PC-3 (cell line): ENCODE data around the gene TBC1D16. TPM values are rescaled to one million over a fixed set of nuclear protein-coding genes. Genes with fewer than 3 reads are reported as not detected.

ENCODE experiments used
- ATAC-seq: fragments of 200-7000 bp; cut with Tn5 transposase; 2 replicates; pipeline ENCODE4 v1.9.1; 2020; ENCODE audit warnings: mild to moderate bottlenecking, moderate library complexity
- BruUV-seq: library from RNA; stranded (reverse); fragments of 400-500 nt; replicated peaks from 2 replicates; lab custom pipeline; 2021; lab: Mats Ljungman, UMichigan
- CTCF ChIA-PET: fragments of 300-600 bp; sonication (Branson Sonifier 250); formaldehyde crosslinking; loops from one replicate; lab custom pipeline; 2022; ENCODE audit warnings: antibody characterized with exemption; lab: Charles Lee
- POLR2A ChIA-PET: fragments of 300-600 bp; sonication (Branson Sonifier 250); formaldehyde crosslinking; loops from one replicate; lab custom pipeline; 2022; ENCODE audit warnings: antibody characterized with exemption; ENCODE audit not compliant: unreplicated experiment; lab: Charles Lee
- DNase-seq: peaks from one replicate; pipeline ENCODE4 v3.0.0-alpha.2; 2015
- H2AFZ ChIP-seq: fragments of 300-600 bp; sonication (generic); 2 replicates; pipeline ENCODE4 v1.6.0; 2016; ENCODE audit warnings: antibody characterized with exemption, low read length
- H3F3A ChIP-seq: fragments of 300-600 bp; sonication (generic); one replicate; pipeline ENCODE4 v1.6.0; 2017; ENCODE audit warnings: antibody characterized with exemption, low read length, control low read depth, mild to moderate bottlenecking; ENCODE audit not compliant: unreplicated experiment
- H3K27ac ChIP-seq: fragments of 300-600 bp; sonication (generic); 2 replicates; pipeline ENCODE4 v1.5.1; 2016; ENCODE audit warnings: mild to moderate bottlenecking, low read length
- H3K27me3 ChIP-seq: fragments of 300-600 bp; sonication (generic); 2 replicates; pipeline ENCODE4 v1.6.1; 2016; ENCODE audit warnings: low read length, mixed read lengths
- H3K36me3 ChIP-seq: fragments of 300-600 bp; sonication (generic); 2 replicates; pipeline ENCODE4 v1.6.1; 2016; ENCODE audit warnings: low read depth, mixed run types, low read length, mixed read lengths
- H3K4me1 ChIP-seq: fragments of 300-600 bp; sonication (generic); 2 replicates; pipeline ENCODE4 v1.5.1; 2016; ENCODE audit warnings: low read length; ENCODE audit not compliant: insufficient read depth
- H3K4me2 ChIP-seq: fragments of 300-600 bp; sonication (generic); 2 replicates; pipeline ENCODE4 v1.6.0; 2016; ENCODE audit warnings: low read length
- H3K4me3 ChIP-seq: fragments of 300-600 bp; sonication (generic); 2 replicates; pipeline ENCODE4 v1.5.1; 2016; ENCODE audit warnings: mild to moderate bottlenecking, low read length, mixed read lengths
- H3K79me2 ChIP-seq: fragments of 300-600 bp; sonication (generic); 2 replicates; pipeline ENCODE4 v1.6.1; 2017; ENCODE audit warnings: low read length, mixed read lengths
- H3K9ac ChIP-seq: fragments of 300-600 bp; sonication (generic); 2 replicates; pipeline ENCODE4 v1.6.0; 2016; ENCODE audit warnings: mild to moderate bottlenecking, low read length
- H3K9me2 ChIP-seq: fragments of 300-600 bp; sonication (generic); replicated peaks from 2 replicates; pipeline ENCODE4 v1.6.1; 2016; ENCODE audit warnings: mixed run types, low read length, mixed read lengths
- H3K9me3 ChIP-seq: fragments of 300-600 bp; sonication (generic); 2 replicates; pipeline ENCODE4 v1.6.1; 2016; ENCODE audit warnings: low read length, mixed read lengths
- H4K20me1 ChIP-seq: fragments of 300-600 bp; sonication (generic); 2 replicates; pipeline ENCODE4 v1.6.1; 2016; ENCODE audit warnings: low read length, mixed read lengths
- CTCF ChIP-seq: fragments of 300-600 bp; sonication (generic); conservative IDR thresholded peaks from 2 replicates; pipeline ENCODE4 v1.5.1; 2017; ENCODE audit warnings: antibody characterized with exemption, low read depth, mild to moderate bottlenecking, low read length
- EZH2 ChIP-seq: fragments of 300-600 bp; sonication (generic); IDR thresholded peaks from one replicate; pipeline ENCODE4 v1.6.1; 2017; ENCODE audit warnings: antibody characterized with exemption, mild to moderate bottlenecking, low read length; ENCODE audit not compliant: unreplicated experiment
- EZH2phosphoT487 ChIP-seq: fragments of 300-600 bp; sonication (generic); IDR thresholded peaks from 2 replicates; pipeline ENCODE4 v1.6.1; 2018; ENCODE audit warnings: mild to moderate bottlenecking, antibody characterized with exemption, low read length, borderline replicate concordance
- intact Hi-C: fragments of 100-400 bp; cut with micrococcal nuclease; formaldehyde crosslinking; loops from 2 replicates; pipeline ENCODE4 v1.9.0; 2023
- total RNA-seq: library from RNA; depleted of rRNA; stranded (reverse); fragments of >200 nt; gene quantifications from 2 replicates; pipeline ENCODE4 v1.2.3, GENCODE V29; 2014

The TBC1D16 gene
- total RNA-seq, 1 experiment from 2014 or later, result 23.7 TPM

GRCh38 chr17:79902146-79902791 lies 133.4 kb downstream of the TBC1D16 start:
- Histone ChIP-seq H3K9me3 (no peaks in the 10 kb centered on the region), H3K79me2 (no peaks in the 10 kb centered on the region), H3F3A (no peaks in the 10 kb centered on the region), H3K36me3 (no peaks in the 10 kb centered on the region), H2AFZ (no peak overlapping the region), H3K27me3 (peaks cover 40% of the 10 kb centered on the region), H3K27ac (no peak overlapping the region), H3K9ac (no peak overlapping the region), H3K9me2 (no peaks in the 10 kb centered on the region), H3K4me1 (peaks cover 8% of the 10 kb centered on the region; the same call in 1 of the 2 replicates), H3K4me3 (no peak overlapping the region), H3K4me2 (no peak overlapping the region), H4K20me1 (no peaks in the 10 kb centered on the region)
- no peak for TF ChIP-seq EZH2phosphoT487
- TF ChIP-seq CTCF, result no peak
- no peak for TF ChIP-seq EZH2
- ChIA-PET CTCF (no interaction called here), POLR2A (no interaction called here)
- intact Hi-C loops, result no loop called here
- ATAC-seq (no peak), DNase-seq (no peak)
- no TSS peak for BruUV-seq

DNA sequence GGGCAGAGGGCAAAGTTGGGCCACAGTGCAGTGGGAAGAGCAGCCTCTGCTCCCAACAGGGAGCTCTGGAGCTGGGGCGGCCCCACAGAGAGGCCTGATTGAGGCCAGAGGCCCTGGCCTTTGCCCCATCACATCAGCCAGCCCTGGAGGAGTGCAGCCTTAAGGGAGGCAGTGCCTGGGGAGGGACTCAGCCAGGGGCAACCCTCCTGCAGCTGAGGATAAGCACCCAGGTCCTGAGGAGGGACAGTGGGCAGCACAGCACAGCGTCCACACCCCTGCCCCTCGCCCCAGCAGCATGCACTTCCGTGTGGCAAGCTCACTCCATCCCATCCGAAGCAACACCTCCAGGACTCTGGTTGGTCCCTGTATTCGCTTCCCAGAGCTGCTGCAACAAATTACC lies 134.5 kb downstream of the TBC1D16 start:
- Histone ChIP-seq H3K79me2 (no peaks in the 10 kb centered on the region), H3K4me1 (peaks cover 9% of the 10 kb centered on the region; the same call in 1 of the 2 replicates), H3K36me3 (no peaks in the 10 kb centered on the region), H3K9ac (no peak overlapping the region), H3K4me3 (no peak overlapping the region), H2AFZ (no peak overlapping the region), H3K27ac (no peak overlapping the region), H3K9me3 (no peaks in the 10 kb centered on the region), H4K20me1 (no peaks in the 10 kb centered on the region), H3K9me2 (no peaks in the 10 kb centered on the region), H3K27me3 (peaks cover 40% of the 10 kb centered on the region), H3K4me2 (no peak overlapping the region), H3F3A (no peaks in the 10 kb centered on the region)
- ChIA-PET CTCF (no interaction called here), POLR2A (no interaction called here)
- TF ChIP-seq CTCF (no peak), EZH2 (no peak), EZH2phosphoT487 (no peak)
- no peak for DNase-seq
- intact Hi-C loops, result no loop called here
- no TSS peak for BruUV-seq
- no peak for ATAC-seq

DNA sequence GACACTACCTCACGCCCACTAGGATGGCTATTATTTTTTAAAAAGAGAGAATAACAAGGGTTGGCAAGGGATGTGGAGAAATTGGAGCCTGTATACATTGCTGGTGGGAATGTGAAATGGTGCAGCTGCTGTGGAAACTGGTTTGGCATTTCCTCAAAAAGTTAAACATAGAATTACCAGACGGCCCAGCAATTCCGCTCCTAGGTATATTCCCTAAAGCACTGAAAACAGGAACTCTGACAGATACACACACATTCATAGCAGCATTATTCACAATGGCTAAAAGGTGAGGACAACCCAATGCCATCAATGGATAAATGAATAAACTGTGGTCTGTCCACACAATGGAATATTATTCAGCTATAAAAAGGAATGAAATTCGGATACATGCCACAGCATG lies 136.1 kb downstream of the TBC1D16 start:
- Histone ChIP-seq H3K9me2 (no peaks in the 10 kb centered on the region), H3K36me3 (no peaks in the 10 kb centered on the region), H3K9ac (no peak overlapping the region), H3K27ac (no peak overlapping the region), H3K4me1 (peaks cover 9% of the 10 kb centered on the region; the same call in 1 of the 2 replicates), H2AFZ (no peak overlapping the region), H3F3A (no peaks in the 10 kb centered on the region), H3K9me3 (no peaks in the 10 kb centered on the region), H3K4me3 (no peak overlapping the region), H3K4me2 (no peak overlapping the region), H3K27me3 (peaks cover 40% of the 10 kb centered on the region), H4K20me1 (no peaks in the 10 kb centered on the region), H3K79me2 (no peaks in the 10 kb centered on the region)
- POLR2A ChIA-PET, result no interaction called here
- intact Hi-C loops, result no loop called here
- ATAC-seq, result no peak
- BruUV-seq, result no TSS peak
- TF ChIP-seq CTCF (no peak), EZH2phosphoT487 (no peak), EZH2 (no peak)
- CTCF ChIA-PET, result no interaction called here
- DNase-seq, result no peak
